Measurements from ENCODE around the gene ITPR1. TPM values are rescaled to one million over a fixed set of nuclear protein-coding genes. Genes with fewer than 3 reads are reported as not detected.

The ITPR1 gene
- total and polyA plus RNA-seq, 12 donors, result 9.7 to 40.3 (median 18.8) TPM

- H3K4me1 ChIP-seq, result no peaks in the 10 kb centered on the region
- intact Hi-C loops (cut with DNase I), result no loop called here
- no peak overlapping the region for H3K4me3 ChIP-seq
- TF ChIP-seq, protein P1, sequence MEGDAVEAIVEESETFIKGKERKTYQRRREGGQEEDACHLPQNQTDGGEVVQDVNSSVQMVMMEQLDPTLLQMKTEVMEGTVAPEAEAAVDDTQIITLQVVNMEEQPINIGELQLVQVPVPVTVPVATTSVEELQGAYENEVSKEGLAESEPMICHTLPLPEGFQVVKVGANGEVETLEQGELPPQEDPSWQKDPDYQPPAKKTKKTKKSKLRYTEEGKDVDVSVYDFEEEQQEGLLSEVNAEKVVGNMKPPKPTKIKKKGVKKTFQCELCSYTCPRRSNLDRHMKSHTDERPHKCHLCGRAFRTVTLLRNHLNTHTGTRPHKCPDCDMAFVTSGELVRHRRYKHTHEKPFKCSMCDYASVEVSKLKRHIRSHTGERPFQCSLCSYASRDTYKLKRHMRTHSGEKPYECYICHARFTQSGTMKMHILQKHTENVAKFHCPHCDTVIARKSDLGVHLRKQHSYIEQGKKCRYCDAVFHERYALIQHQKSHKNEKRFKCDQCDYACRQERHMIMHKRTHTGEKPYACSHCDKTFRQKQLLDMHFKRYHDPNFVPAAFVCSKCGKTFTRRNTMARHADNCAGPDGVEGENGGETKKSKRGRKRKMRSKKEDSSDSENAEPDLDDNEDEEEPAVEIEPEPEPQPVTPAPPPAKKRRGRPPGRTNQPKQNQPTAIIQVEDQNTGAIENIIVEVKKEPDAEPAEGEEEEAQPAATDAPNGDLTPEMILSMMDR (IDR thresholded peaks at IDR 0.05), result no peak
- H3K27me3 ChIP-seq, result no peaks in the 10 kb centered on the region
- DNase-seq (no peak), ATAC-seq (no peak)
- peaks cover 0 to 15% (median 0%) of the 10 kb centered on the region in 11 donors for H3K9me3 ChIP-seq
- peaks cover 0 to 100% (median 34%) of the 10 kb centered on the region in 9 donors for H3K36me3 ChIP-seq
- WGBS, 2 donors, result 90 to 97% methylated on average over 1 of the region's 1 CpG
- H3K27ac ChIP-seq, result no peak overlapping the region
Observed at GRCh38 chr3:4690277-4690676, 197.1 kb downstream of the ITPR1 start.

GRCh38 chr3:4693620-4694019, 200.5 kb downstream of the ITPR1 start:
- intact Hi-C loops (cut with DNase I), result no loop called here
- no peak overlapping the region for H3K4me3 ChIP-seq
- peaks cover 0 to 15% (median 0%) of the 10 kb centered on the region in 11 donors for H3K9me3 ChIP-seq
- no peaks in the 10 kb centered on the region for H3K4me1 ChIP-seq
- ATAC-seq (no peak), DNase-seq (no peak)
- TF ChIP-seq, protein P1 (IDR thresholded peaks at IDR 0.05), result no peak
- WGBS, 2 donors, result 86 to 88% methylated on average over 13 of the region's 13 CpGs
- H3K36me3 ChIP-seq, result peaks cover 0 to 99% (median 19%) of the 10 kb centered on the region in 9 donors
- no peak overlapping the region for H3K27ac ChIP-seq
- H3K27me3 ChIP-seq, result no peaks in the 10 kb centered on the region

- Histone ChIP-seq H3K9me3 (no peaks in the 10 kb centered on the region), H3K27ac (no peak overlapping the region), H3K4me3 (no peak overlapping the region), H3K4me1 (no peaks in the 10 kb centered on the region), H3K27me3 (no peaks in the 10 kb centered on the region), H3K36me3 (peaks cover 0 to 98% (median 9%) of the 10 kb centered on the region in 9 donors)
- TF ChIP-seq, protein P1 (IDR thresholded peaks at IDR 0.05), result no peak
- ATAC-seq (no peak), DNase-seq (no peak)
- WGBS, 2 donors, result 89 to 96% methylated on average over 2 of the region's 2 CpGs
- intact Hi-C loops (cut with DNase I), result no loop called here
Observed at GRCh38 chr3:4695846-4696245, 202.7 kb downstream of the ITPR1 start.

DNA sequence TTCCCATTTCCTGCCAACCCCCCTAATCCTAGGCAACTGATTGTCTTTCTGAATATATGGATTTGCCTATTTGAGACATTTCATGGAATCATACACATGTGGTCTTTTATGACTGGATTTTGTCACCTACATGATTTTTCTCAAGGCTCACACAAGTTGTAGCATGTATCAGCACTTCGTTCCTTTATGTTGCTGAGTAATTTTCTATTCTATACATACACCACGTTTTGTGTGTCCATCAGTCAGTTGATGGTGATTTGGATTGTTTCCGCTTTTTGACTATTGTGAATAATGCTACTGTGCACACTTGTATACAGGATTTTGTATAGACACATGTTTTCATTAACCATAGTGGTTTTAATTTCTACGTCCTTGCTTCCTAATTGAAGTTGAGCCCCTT, 203.1 kb downstream of the ITPR1 start:
- H3K36me3 ChIP-seq, result peaks cover 0 to 98% (median 9%) of the 10 kb centered on the region in 9 donors
- H3K27me3 ChIP-seq, result no peaks in the 10 kb centered on the region
- TF ChIP-seq, protein P1 (IDR thresholded peaks at IDR 0.05), result no peak
- WGBS, 2 donors, result 77 to 96% methylated on average over 4 of the region's 4 CpGs
- no peak overlapping the region for H3K27ac ChIP-seq
- no peak for DNase-seq
- H3K4me1 ChIP-seq, result no peaks in the 10 kb centered on the region
- no peaks in the 10 kb centered on the region for H3K9me3 ChIP-seq
- no peak overlapping the region for H3K4me3 ChIP-seq
- no peak for ATAC-seq
- intact Hi-C loops (cut with DNase I), result no loop called here

All from heart right ventricle (tissue), 16 donors.